LNCaP clone FGC (cell line): ENCODE results near the gene FIZ1.

Source experiments
- DNase-seq: peaks from one replicate; pipeline ENCODE4 v3.0.0-alpha.2; 2011; ENCODE audit warnings: low read depth
- H3K4me3 ChIP-seq: 2 replicates; pipeline ENCODE4 v1.5.1; 2011; ENCODE audit warnings: mild to moderate bottlenecking, low read depth, low read length, control low read depth
- CTCF ChIP-seq: IDR thresholded peaks from 2 replicates; pipeline ENCODE4 v1.5.1; 2012; ENCODE audit warnings: mild to moderate bottlenecking; ENCODE audit not compliant: control insufficient read depth, insufficient read depth; ENCODE audit errors: extremely low read depth

FIZ1 gene

GRCh38 chr19:55635334-55635717 is 36.0 kb upstream of the FIZ1 start:
- no peak for TF ChIP-seq CTCF
- DNase-seq = no peak

GRCh38 chr19:55633861-55634260 is 34.5 kb upstream of the FIZ1 start:
- TF ChIP-seq CTCF = no peak
- no peak for DNase-seq
- peak overlapping the region; percentile 100; the same call in 1 of the 2 replicates for H3K4me3 ChIP-seq

More at GRCh38 chr19:55635334-55635717, 36.0 kb upstream of the FIZ1 start:
- peak overlapping the region; percentile 100 for H3K4me3 ChIP-seq

GRCh38 chr19:55632463-55632834 is 33.1 kb upstream of the FIZ1 start:
- TF ChIP-seq CTCF = peak; percentile 86
- peak; percentile 91 for DNase-seq
- H3K4me3 ChIP-seq = no peak overlapping the region

- no peak overlapping the region for H3K4me3 ChIP-seq
- TF ChIP-seq CTCF = no peak
- no peak for DNase-seq
Observed at GRCh38 chr19:55626350-55626749, 27.0 kb upstream of the FIZ1 start.

- TF ChIP-seq CTCF = no peak
- peak overlapping the region; percentile 51 for H3K4me3 ChIP-seq
- DNase-seq = no peak
Observed at GRCh38 chr19:55625004-55625326, 25.6 kb upstream of the FIZ1 start.

GRCh38 chr19:55624109-55625003 is 25.0 kb upstream of the FIZ1 start, which contains the start of gene ZNF784:
Gene ZNF784, minus strand, starts transcription at chr19:55624566. Its CDS starts 5 bp downstream, at chr19:55624561.
- peak; percentile 58 for DNase-seq
- no peak for TF ChIP-seq CTCF
- peak within 1 kb of the TSS; percentile 51 for H3K4me3 ChIP-seq

GRCh38 chr19:55623561-55623960 is 24.2 kb upstream of the FIZ1 start:
- peak overlapping the region; percentile 51 for H3K4me3 ChIP-seq
- DNase-seq = no peak
- no peak for TF ChIP-seq CTCF
